K562 (cell line): ENCODE results near the gene GRHPR. TPM values are rescaled to one million over a fixed set of nuclear protein-coding genes. Genes with fewer than 3 reads are reported as not detected.

Source experiments
- CHD7 ChIP-seq: fragments of 200-600 bp; sonication (generic); IDR thresholded peaks from one replicate; pipeline ENCODE4 v1.6.1; 2012; ENCODE audit warnings: mild to moderate bottlenecking, low read depth, low read length, inconsistent platforms
- FOXK2 ChIP-seq, 2 experiments: fragments of 450-650 bp; IDR thresholded peaks in 1 of 2; conservative IDR thresholded peaks in 1 of 2; 2 replicates each; pipeline ENCODE4 v1.6.1; 2016; ENCODE audit warnings: low read depth in 2 of 2, mild to moderate bottlenecking in 1 of 2
- GATAD2A ChIP-seq: fragments of 450-650 bp; IDR thresholded peaks from 2 replicates; pipeline ENCODE4 v1.6.1; 2017
- KDM2B ChIP-seq: fragments of 250-450 bp; sonication (Bioruptor Pico); IDR thresholded peaks from 2 replicates; pipeline ENCODE4 v1.8.0; 2021; ENCODE audit warnings: mild to moderate bottlenecking, moderate library complexity
- NRF1 ChIP-seq, 2 experiments: fragments of 450-650 bp; IDR thresholded peaks in 1 of 2; conservative IDR thresholded peaks in 1 of 2; 2 replicates each; pipeline ENCODE4 v1.6.1; 2014; ENCODE audit warnings: mild to moderate bottlenecking in 2 of 2
- RB1 ChIP-seq: fragments of 450-650 bp; IDR thresholded peaks from 2 replicates; pipeline ENCODE4 v1.6.1; 2017; ENCODE audit warnings: low read depth, mild to moderate bottlenecking
- polyA plus RNA-seq, 8 experiments: library from polyadenylated mRNA; depleted of rRNA in 4 of 8; stranded (reverse) in 5 of 8; unstranded in 3 of 8; fragments of >200 nt; fragmentation: Nextera tagmentation in 2 of 8; fragmentation: Illumina TruSeq in 1 of 8; extraction: Ambion mirVana in 2 of 8; extraction: Trizol in 1 of 8; gene quantifications; 2 replicates each; pipeline versions ENCODE4 v1.2.1 to v1.2.3, GENCODE V29; 2011 to 2014; ENCODE audit warnings: inconsistent platforms in 1 of 8, missing spikeins in 1 of 8
- total RNA-seq, 7 experiments: library from RNA; depleted of rRNA in 6 of 7; stranded (reverse); fragments of >200 nt in 6 of 7; fragmentation: Illumina TruSeq in 2 of 7; extraction: Trizol in 2 of 7; gene quantifications; 2 replicates each; pipeline versions ENCODE4 v1.2.1 to v1.2.3, GENCODE V29; 2011 to 2021; ENCODE audit warnings: low replicate concordance in 1 of 7
- TF ChIP-seq, protein P1 (sequence below): fragments of 250-450 bp; sonication (Bioruptor Pico); IDR thresholded peaks from 2 replicates; pipeline ENCODE4 v1.8.0; 2021; ENCODE audit warnings: borderline replicate concordance, mild to moderate bottlenecking, moderate library complexity; ENCODE audit not compliant: poor library complexity, severe bottlenecking
- TF ChIP-seq, protein P2 (sequence below): sonication (generic); formaldehyde crosslinking; IDR thresholded peaks from 2 replicates; pipeline ENCODE4 v1.8.1; 2023; ENCODE audit warnings: mild to moderate bottlenecking, missing genetic modification reagents, moderate library complexity

The GRHPR gene
- total and polyA plus RNA-seq, 9 of the 15 experiments (the other 6 are each of a cell fraction or from before 2014, with no cell fraction given) = 38.9 to 144 (median 120) TPM

GRCh38 chr9:37390759-37391158 lies 31.7 kb upstream of the GRHPR start (continued):
- TF ChIP-seq CHD7 = no peak
- TF ChIP-seq, protein P1, sequence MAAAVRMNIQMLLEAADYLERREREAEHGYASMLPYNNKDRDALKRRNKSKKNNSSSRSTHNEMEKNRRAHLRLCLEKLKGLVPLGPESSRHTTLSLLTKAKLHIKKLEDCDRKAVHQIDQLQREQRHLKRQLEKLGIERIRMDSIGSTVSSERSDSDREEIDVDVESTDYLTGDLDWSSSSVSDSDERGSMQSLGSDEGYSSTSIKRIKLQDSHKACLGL (CRISPR knock-in tag) = no peak
- no peak for TF ChIP-seq GATAD2A
- no peak for TF ChIP-seq FOXK2 (conservative IDR thresholded peaks at IDR 0.05 in 1 of 2, IDR thresholded peaks at IDR 0.05 in 1 of 2; ENCODE audit: low read depth in 2 of 2)
- TF ChIP-seq KDM2B (CRISPR knock-in tag) = no peak
- TF ChIP-seq RB1 = peak; percentile 39; the same call in 1 of the 2 replicates
- TF ChIP-seq NRF1 (conservative IDR thresholded peaks at IDR 0.05 in 1 of 2, IDR thresholded peaks at IDR 0.05 in 1 of 2) = 0 out of 4 replicates have a peak, but pooled peaks of 1 of the 2 experiments have one; percentile 3
- TF ChIP-seq, protein P2, sequence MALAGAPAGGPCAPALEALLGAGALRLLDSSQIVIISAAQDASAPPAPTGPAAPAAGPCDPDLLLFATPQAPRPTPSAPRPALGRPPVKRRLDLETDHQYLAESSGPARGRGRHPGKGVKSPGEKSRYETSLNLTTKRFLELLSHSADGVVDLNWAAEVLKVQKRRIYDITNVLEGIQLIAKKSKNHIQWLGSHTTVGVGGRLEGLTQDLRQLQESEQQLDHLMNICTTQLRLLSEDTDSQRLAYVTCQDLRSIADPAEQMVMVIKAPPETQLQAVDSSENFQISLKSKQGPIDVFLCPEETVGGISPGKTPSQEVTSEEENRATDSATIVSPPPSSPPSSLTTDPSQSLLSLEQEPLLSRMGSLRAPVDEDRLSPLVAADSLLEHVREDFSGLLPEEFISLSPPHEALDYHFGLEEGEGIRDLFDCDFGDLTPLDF = no peak
